Mucosa of descending colon (tissue), 3 donors: ENCODE data around the gene CACNA1E. TPM values are rescaled to one million over a fixed set of nuclear protein-coding genes. Genes with fewer than 3 reads are reported as not detected.
"Not testable (repeated sequence)": the region's sequence is repeated elsewhere in the genome, so short reads cannot be mapped to it uniquely, and the experiment has no call there.

ENCODE experiments used
- ATAC-seq: fragments of 200-7000 bp; cut with Tn5 transposase; one replicate; pipeline ENCODE4 v1.9.1; 2020; ENCODE audit warnings: mild to moderate bottlenecking, moderate library complexity
- DNase-seq, 3 donors: peaks; one replicate each; pipeline ENCODE4 v3.0.0-alpha.2; 2020
- H3K36me3 ChIP-seq: fragments of 200-600 bp; one replicate; pipeline ENCODE4 v1.8.0; 2021; ENCODE audit warnings: low read depth, mild to moderate bottlenecking
- H3K4me1 ChIP-seq: fragments of 200-600 bp; one replicate; pipeline ENCODE4 v1.8.0; 2021; ENCODE audit warnings: low read depth, mild to moderate bottlenecking
- H3K4me3 ChIP-seq: fragments of 200-600 bp; one replicate; pipeline ENCODE4 v1.8.0; 2021; ENCODE audit warnings: mild to moderate bottlenecking
- H3K9me3 ChIP-seq: fragments of 200-600 bp; one replicate; pipeline ENCODE4 v1.8.0; 2021; ENCODE audit warnings: mild to moderate bottlenecking
- CTCF ChIP-seq: fragments of 200-600 bp; IDR thresholded peaks from one replicate; pipeline ENCODE4 v1.8.0; 2022; ENCODE audit warnings: antibody characterized with exemption, mild to moderate bottlenecking
- intact Hi-C, 2 donors: fragments of 100-400 bp; cut with DNase I in 1 of 2; cut with micrococcal nuclease in 1 of 2; formaldehyde crosslinking; loops; one replicate each; pipeline versions ENCODE4 v1.11.0 to v1.11.1; 2022; cut with DNase I, micrococcal nuclease
- total RNA-seq, 3 donors: library from RNA; stranded (reverse); fragmentation: NEBNext Ultra II Directional in 2 of 3; extraction: Animal tissue kit (Norgen Biotek cat#: 25700) in 2 of 3; gene quantifications; one replicate each; pipeline versions ENCODE4 v1.2.1 to v1.2.4, GENCODE V29; 2021 to 2023
- donor health status: DM: no; HTN: no; CAD: no; lungs with moderate emphysema.
- donor health status: DM: no; HTN: no; CAD: no.
- donor health status: DM: no; HTN: yes; CAD: no.

The CACNA1E gene
- total RNA-seq, 3 donors from 2014 or later = 0.09 to 1.4 (median 0.22) TPM

GRCh38 chr1:181516706-181517105, 33.4 kb downstream of the CACNA1E start:
- DNase-seq (no peak), ATAC-seq (no peak)
- Histone ChIP-seq H3K4me3 (no peak overlapping the region), H3K36me3 (no peaks in the 10 kb centered on the region), H3K4me1 (no peaks in the 10 kb centered on the region), H3K9me3 (no peaks in the 10 kb centered on the region)
- intact Hi-C loops = no loop called here
- TF ChIP-seq CTCF = no peak

- Histone ChIP-seq H3K4me1 (no peaks in the 10 kb centered on the region), H3K9me3 (no peaks in the 10 kb centered on the region), H3K36me3 (no peaks in the 10 kb centered on the region), H3K4me3 (no peak overlapping the region)
- no peak for DNase-seq
- intact Hi-C loops = no loop called here
- no peak for ATAC-seq
- no peak for TF ChIP-seq CTCF
These were observed 34.0 kb downstream of the CACNA1E start for GRCh38 chr1:181517181-181517875.

GRCh38 chr1:181518152-181518551, 34.8 kb downstream of the CACNA1E start:
- no peak for ATAC-seq

GRCh38 chr1:181522864-181523263, 39.5 kb downstream of the CACNA1E start:
- Histone ChIP-seq H3K4me3 (no peak overlapping the region), H3K9me3 (no peaks in the 10 kb centered on the region), H3K4me1 (no peaks in the 10 kb centered on the region), H3K36me3 (no peaks in the 10 kb centered on the region)
- TF ChIP-seq CTCF = no peak
- intact Hi-C loops = no loop called here
- ATAC-seq (no peak), DNase-seq (no peak)

More at GRCh38 chr1:181518152-181518551, 34.8 kb downstream of the CACNA1E start:
- no peak overlapping the region for H3K4me3 ChIP-seq
- H3K4me1 ChIP-seq = no peaks in the 10 kb centered on the region
- TF ChIP-seq CTCF = no peak
- intact Hi-C loops = no loop called here
- H3K36me3 ChIP-seq = no peaks in the 10 kb centered on the region
- no peak for DNase-seq
- H3K9me3 ChIP-seq = no peaks in the 10 kb centered on the region

- Histone ChIP-seq H3K4me1 (no peaks in the 10 kb centered on the region), H3K9me3 (peaks cover 9% of the 10 kb centered on the region), H3K36me3 (no peaks in the 10 kb centered on the region), H3K4me3 (no peak overlapping the region)
- no peak for ATAC-seq
- DNase-seq = no peak
- intact Hi-C loops = no loop called here
- TF ChIP-seq CTCF = no peak
These were observed 41.9 kb downstream of the CACNA1E start for GRCh38 chr1:181525104-181525721.

GRCh38 chr1:181528241-181528640, 44.9 kb downstream of the CACNA1E start:
- intact Hi-C loops, H3K9me3 ChIP-seq, ATAC-seq, H3K4me3 ChIP-seq, DNase-seq, H3K4me1 ChIP-seq, H3K36me3 ChIP-seq: not testable (repeated sequence)
